GM23338 (cell line): ENCODE measurements around the gene GOLGA8B. TPM values are rescaled to one million over a fixed set of nuclear protein-coding genes. Genes with fewer than 3 reads are reported as not detected.
"Not testable (repeated sequence)": the region's sequence is repeated elsewhere in the genome, so short reads cannot be mapped to it uniquely, and the experiment has no call there.

Experiments used
- ATAC-seq: fragments of 200-7000 bp; cut with Tn5 transposase; 3 replicates; pipeline ENCODE4 v1.9.1; 2020
- DNase-seq: peaks from one replicate; pipeline ENCODE4 v3.0.0-alpha.2; 2015; ENCODE audit warnings: low spot score
- H2AFZ ChIP-seq: fragments of 200-600 bp; sonication (generic); 2 replicates; pipeline ENCODE4 v1.8.0; 2016; ENCODE audit warnings: antibody characterized with exemption, mild to moderate bottlenecking, moderate library complexity
- H3F3A ChIP-seq: fragments of 200-600 bp; sonication (generic); replicated peaks from 2 replicates; pipeline ENCODE4 v1.8.0; 2017; ENCODE audit warnings: antibody characterized with exemption, mixed run types, low read depth
- H3K27ac ChIP-seq: fragments of 200-600 bp; sonication (generic); 2 replicates; pipeline ENCODE4 v1.6.1; 2016; ENCODE audit warnings: low read depth
- H3K27me3 ChIP-seq: fragments of 200-600 bp; sonication (generic); 2 replicates; pipeline ENCODE4 v1.8.0; 2016; ENCODE audit warnings: mild to moderate bottlenecking, mixed run types, moderate library complexity; ENCODE audit not compliant: insufficient read depth
- H3K36me3 ChIP-seq: fragments of 200-600 bp; sonication (generic); 2 replicates; pipeline ENCODE4 v1.8.0; 2016; ENCODE audit warnings: mild to moderate bottlenecking; ENCODE audit not compliant: insufficient read depth
- H3K4me1 ChIP-seq: fragments of 200-600 bp; sonication (generic); 2 replicates; pipeline ENCODE4 v1.8.0; 2016; ENCODE audit warnings: mild to moderate bottlenecking, moderate library complexity; ENCODE audit not compliant: insufficient read depth
- H3K4me2 ChIP-seq: fragments of 200-600 bp; sonication (generic); 2 replicates; pipeline ENCODE4 v1.7.1; 2017; ENCODE audit warnings: mixed run types
- H3K4me3 ChIP-seq: fragments of 200-600 bp; sonication (generic); 2 replicates; pipeline ENCODE4 v1.6.1; 2016; ENCODE audit warnings: mixed run types
- H3K79me2 ChIP-seq: fragments of 200-600 bp; sonication (generic); replicated peaks from 2 replicates; pipeline ENCODE4 v1.8.0; 2017; ENCODE audit warnings: mild to moderate bottlenecking; ENCODE audit not compliant: insufficient read depth
- H3K9me2 ChIP-seq: fragments of 200-600 bp; sonication (generic); 2 replicates; pipeline ENCODE4 v1.8.0; 2017; ENCODE audit not compliant: insufficient read depth
- H4K20me1 ChIP-seq: fragments of 200-600 bp; sonication (generic); replicated peaks from 2 replicates; pipeline ENCODE4 v1.8.0; 2017; ENCODE audit warnings: mild to moderate bottlenecking; ENCODE audit not compliant: insufficient read depth
- H3K27ac Mint-ChIP-seq: 2 replicates; pipeline ENCODE4 v1.8.0; 2020; ENCODE audit warnings: inconsistent platforms, mild to moderate bottlenecking, moderate library complexity, mixed read lengths
- H3K27me3 Mint-ChIP-seq: 3 replicates; pipeline ENCODE4 v1.8.0; 2022; ENCODE audit warnings: low read depth, mild to moderate bottlenecking, moderate library complexity, mixed read lengths, inconsistent platforms; ENCODE audit not compliant: insufficient read depth, poor library complexity
- H3K36me3 Mint-ChIP-seq: 3 replicates; pipeline ENCODE4 v1.8.0; 2021; ENCODE audit warnings: low read depth, mild to moderate bottlenecking, inconsistent platforms, moderate library complexity, mixed read lengths
- H3K4me1 Mint-ChIP-seq: 3 replicates; pipeline ENCODE4 v1.8.0; 2020; ENCODE audit warnings: mild to moderate bottlenecking, inconsistent platforms, mixed read lengths
- H3K4me3 Mint-ChIP-seq: 3 replicates; pipeline ENCODE4 v1.8.0; 2021; ENCODE audit warnings: moderate library complexity, mild to moderate bottlenecking, inconsistent platforms, mixed read lengths
- H3K9me3 Mint-ChIP-seq: 3 replicates; pipeline ENCODE4 v1.8.0; 2020; ENCODE audit warnings: moderate library complexity, mild to moderate bottlenecking, inconsistent platforms, mixed read lengths
- polyA plus RNA-seq: library from polyadenylated mRNA; unstranded; fragments of >200 nt; fragmentation: Nextera tagmentation; extraction: Ambion mirVana; gene quantifications from 2 replicates; pipeline ENCODE4 v1.2.1, GENCODE V29; 2016
- total RNA-seq: library from RNA; depleted of rRNA; stranded (reverse); fragments of >200 nt; shearing (Covaris generic); gene quantifications from 2 replicates; pipeline ENCODE4 v1.2.3, GENCODE V29; 2014

GOLGA8B gene
- total and polyA plus RNA-seq, 2 experiments from 2014 or later: 44.9 to 50.2 TPM

DNA sequence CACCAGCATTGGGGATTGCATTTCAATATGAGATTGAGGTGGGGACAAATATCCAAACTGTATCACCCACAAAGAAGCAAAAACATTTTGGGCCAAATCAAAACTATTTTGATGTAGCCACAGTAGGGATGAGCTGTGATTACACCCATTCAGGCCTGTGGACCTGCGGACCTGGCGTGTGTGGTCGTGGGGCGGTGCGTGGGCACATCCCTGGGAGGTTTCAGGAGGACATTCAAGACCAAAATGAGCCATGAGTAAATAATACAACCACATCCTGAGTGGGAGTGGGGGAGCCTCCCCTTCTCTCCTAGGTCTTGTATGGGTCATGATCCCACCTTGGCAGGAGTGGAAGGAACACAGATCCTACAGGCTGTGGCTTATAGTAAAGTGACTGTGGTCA lies 23.7 kb downstream of the GOLGA8B start:
- H3K27ac Mint-ChIP-seq: not testable (repeated sequence)

DNA sequence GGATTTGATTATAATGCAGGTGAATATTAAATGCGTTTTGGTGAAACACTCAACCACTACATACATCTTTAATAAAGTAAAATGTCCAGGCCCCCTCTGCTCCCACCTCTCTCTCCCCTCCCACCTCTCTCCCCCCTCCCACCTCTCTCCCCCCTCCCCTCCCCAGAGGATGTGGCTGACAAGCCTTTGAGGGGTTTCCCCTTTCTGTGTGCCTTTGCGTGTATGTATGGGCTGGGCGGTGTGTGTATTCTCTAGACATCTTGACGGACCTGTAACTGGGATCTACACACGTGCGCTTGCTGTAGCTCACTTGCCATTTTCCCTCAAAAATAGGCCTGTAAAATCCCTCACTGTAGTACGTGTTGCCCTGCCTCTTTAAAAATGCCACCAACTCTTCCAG lies 28.3 kb downstream of the GOLGA8B start:
- not testable (repeated sequence) for H3K4me3 Mint-ChIP-seq, H3K4me1 ChIP-seq, H3K4me1 Mint-ChIP-seq, H3K79me2 ChIP-seq, ATAC-seq, H3K27ac ChIP-seq, H3K4me2 ChIP-seq, DNase-seq, H3K9me2 ChIP-seq, H3K4me3 ChIP-seq, H3K27ac Mint-ChIP-seq, H3K36me3 ChIP-seq, H4K20me1 ChIP-seq, H3K9me3 Mint-ChIP-seq, H2AFZ ChIP-seq, H3K36me3 Mint-ChIP-seq, H3F3A ChIP-seq, H3K27me3 ChIP-seq, H3K27me3 Mint-ChIP-seq

More for the DNA sequence above, 23.7 kb downstream of the GOLGA8B start:
- not testable (repeated sequence) for H3K27me3 ChIP-seq, H3K36me3 Mint-ChIP-seq, ATAC-seq, H4K20me1 ChIP-seq, H3K9me2 ChIP-seq, H3K4me1 Mint-ChIP-seq, H2AFZ ChIP-seq, H3K27me3 Mint-ChIP-seq, H3F3A ChIP-seq, H3K4me1 ChIP-seq, DNase-seq, H3K9me3 Mint-ChIP-seq, H3K79me2 ChIP-seq, H3K4me3 Mint-ChIP-seq, H3K36me3 ChIP-seq, H3K4me3 ChIP-seq, H3K4me2 ChIP-seq, H3K27ac ChIP-seq

- peak; percentile 73 for ATAC-seq
Observed at GRCh38 chr15:34554716-34555115, 28.7 kb downstream of the GOLGA8B start.

GRCh38 chr15:34554126-34554525 lies 29.3 kb downstream of the GOLGA8B start:
- not testable (repeated sequence) for H3K4me1 Mint-ChIP-seq, H3K79me2 ChIP-seq, H3K36me3 Mint-ChIP-seq, H3K27ac Mint-ChIP-seq, ATAC-seq, H3K27ac ChIP-seq, DNase-seq, H3K27me3 Mint-ChIP-seq, H3K4me3 Mint-ChIP-seq, H3K27me3 ChIP-seq, H3K36me3 ChIP-seq, H3K9me2 ChIP-seq, H3K9me3 Mint-ChIP-seq, H2AFZ ChIP-seq, H3K4me1 ChIP-seq, H3K4me3 ChIP-seq, H3F3A ChIP-seq, H3K4me2 ChIP-seq, H4K20me1 ChIP-seq

More at GRCh38 chr15:34554716-34555115, 28.7 kb downstream of the GOLGA8B start:
- not testable (repeated sequence) for H3K9me3 Mint-ChIP-seq, H3K36me3 ChIP-seq, H3K4me1 ChIP-seq, H3K4me3 Mint-ChIP-seq, H2AFZ ChIP-seq, H3K4me3 ChIP-seq, H3K27me3 ChIP-seq, H3K4me2 ChIP-seq, H3K27me3 Mint-ChIP-seq, H4K20me1 ChIP-seq, DNase-seq, H3K79me2 ChIP-seq, H3K27ac Mint-ChIP-seq, H3K9me2 ChIP-seq, H3K4me1 Mint-ChIP-seq, H3K36me3 Mint-ChIP-seq, H3K27ac ChIP-seq, H3F3A ChIP-seq

DNA sequence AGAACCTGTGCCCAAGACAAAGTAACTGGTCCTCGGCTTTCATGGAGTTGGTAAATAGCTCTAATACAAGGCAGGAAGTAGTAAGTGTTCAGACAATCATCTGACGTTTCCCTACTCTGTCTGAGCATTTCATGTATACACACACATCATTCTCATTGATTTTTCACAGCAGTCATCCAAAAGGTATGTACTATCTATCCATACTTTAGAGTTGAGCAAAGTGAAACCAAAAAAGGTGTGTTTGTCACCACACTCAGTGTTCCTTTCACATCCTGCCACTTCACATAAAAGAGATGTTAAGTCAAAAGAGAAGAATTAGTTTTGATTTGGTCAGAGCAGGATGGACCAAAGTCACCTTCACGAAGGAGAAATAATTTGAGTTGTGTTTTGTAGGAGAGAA lies 33.3 kb downstream of the GOLGA8B start:
- H3K4me1 Mint-ChIP-seq, ATAC-seq: not testable (repeated sequence)

DNA sequence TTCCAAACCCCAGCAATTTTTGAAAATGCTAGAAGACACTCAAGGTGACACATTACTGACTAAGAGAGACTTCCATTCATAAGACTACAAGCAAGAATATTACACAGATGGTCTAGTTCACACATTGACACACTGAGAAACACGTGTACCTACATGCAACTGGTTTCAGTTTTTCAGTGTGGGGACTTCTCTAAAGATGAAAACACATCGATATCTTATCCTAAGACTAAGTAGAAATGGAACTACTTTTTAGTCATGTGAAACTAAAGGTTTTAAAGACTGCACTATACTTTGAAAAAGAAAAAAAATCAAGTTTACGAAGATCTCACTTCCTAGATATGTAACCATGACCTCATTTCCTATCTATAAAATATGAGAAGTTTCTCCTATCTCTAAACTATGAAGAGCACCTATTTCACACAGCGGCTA lies 34.1 kb downstream of the GOLGA8B start:
- not testable (repeated sequence) for H3K27me3 ChIP-seq, H3K27me3 Mint-ChIP-seq, H3K4me2 ChIP-seq, ATAC-seq, H3K4me3 Mint-ChIP-seq, H3K4me1 Mint-ChIP-seq, H3K36me3 ChIP-seq, DNase-seq, H3K27ac Mint-ChIP-seq, H3K4me3 ChIP-seq, H3K36me3 Mint-ChIP-seq, H2AFZ ChIP-seq, H3K9me2 ChIP-seq, H3K27ac ChIP-seq, H3F3A ChIP-seq, H3K9me3 Mint-ChIP-seq, H3K79me2 ChIP-seq, H4K20me1 ChIP-seq, H3K4me1 ChIP-seq

More for the DNA sequence above, 33.3 kb downstream of the GOLGA8B start:
- not testable (repeated sequence) for H3K27me3 ChIP-seq, H3K27me3 Mint-ChIP-seq, H4K20me1 ChIP-seq, H3K4me3 Mint-ChIP-seq, H3K4me2 ChIP-seq, H3F3A ChIP-seq, H3K36me3 ChIP-seq, H3K9me3 Mint-ChIP-seq, H3K9me2 ChIP-seq, H3K4me3 ChIP-seq, H3K4me1 ChIP-seq, H3K27ac Mint-ChIP-seq, H3K36me3 Mint-ChIP-seq, DNase-seq, H3K27ac ChIP-seq, H2AFZ ChIP-seq, H3K79me2 ChIP-seq
